Hepatocyte (in vitro differentiated cells): ENCODE data around the gene TMEM270. TPM values are rescaled to one million over a fixed set of nuclear protein-coding genes. Genes with fewer than 3 reads are reported as not detected.
"Not testable (repeated sequence)": the region's sequence is repeated elsewhere in the genome, so short reads cannot be mapped to it uniquely, and the experiment has no call there.

ENCODE experiments used
- DNase-seq: peaks from one replicate; pipeline ENCODE4 v3.0.0-alpha.2; 2016; ENCODE audit warnings: low spot score
- H2AFZ ChIP-seq: fragments of 200-600 bp; sonication (generic); 2 replicates; pipeline ENCODE4 v1.6.0; 2016; ENCODE audit warnings: antibody characterized with exemption, mild to moderate bottlenecking
- H3K27ac ChIP-seq: fragments of 200-600 bp; sonication (generic); 2 replicates; pipeline ENCODE4 v1.5.1; 2016; ENCODE audit warnings: mild to moderate bottlenecking
- H3K27me3 ChIP-seq: fragments of 200-600 bp; sonication (generic); 2 replicates; pipeline ENCODE4 v1.6.1; 2016
- H3K36me3 ChIP-seq: fragments of 200-600 bp; sonication (generic); replicated peaks from 2 replicates; pipeline ENCODE4 v1.5.1; 2016; ENCODE audit warnings: low read depth; ENCODE audit not compliant: insufficient read depth
- H3K4me1 ChIP-seq: fragments of 200-600 bp; sonication (generic); 2 replicates; pipeline ENCODE4 v1.5.1; 2016; ENCODE audit warnings: mild to moderate bottlenecking, moderate library complexity; ENCODE audit not compliant: insufficient read depth
- H3K4me2 ChIP-seq: fragments of 200-600 bp; sonication (generic); 2 replicates; pipeline ENCODE4 v1.6.0; 2016
- H3K4me3 ChIP-seq: fragments of 200-600 bp; sonication (generic); 2 replicates; pipeline ENCODE4 v1.5.1; 2016; ENCODE audit warnings: mild to moderate bottlenecking
- H3K79me2 ChIP-seq: fragments of 200-600 bp; sonication (generic); 2 replicates; pipeline ENCODE4 v1.6.0; 2017; ENCODE audit warnings: mild to moderate bottlenecking
- H3K9me2 ChIP-seq: fragments of 200-600 bp; sonication (generic); replicated peaks from 2 replicates; pipeline ENCODE4 v1.6.0; 2017; ENCODE audit warnings: mild to moderate bottlenecking; ENCODE audit not compliant: insufficient read depth
- H3K9me3 ChIP-seq: fragments of 200-600 bp; sonication (generic); 2 replicates; pipeline ENCODE4 v1.5.1; 2016; ENCODE audit warnings: low read depth, mild to moderate bottlenecking
- H4K20me1 ChIP-seq: fragments of 200-600 bp; sonication (generic); 2 replicates; pipeline ENCODE4 v1.6.0; 2016; ENCODE audit warnings: mild to moderate bottlenecking; ENCODE audit not compliant: insufficient read depth, poor library complexity, severe bottlenecking
- CTCF ChIP-seq: fragments of 200-600 bp; sonication (generic); IDR thresholded peaks from 2 replicates; pipeline ENCODE4 v1.5.1; 2016; ENCODE audit warnings: antibody characterized with exemption, mild to moderate bottlenecking; ENCODE audit not compliant: poor library complexity
- EZH2 ChIP-seq: fragments of 200-600 bp; sonication (generic); IDR thresholded peaks from 2 replicates; pipeline ENCODE4 v1.6.1; 2016; ENCODE audit warnings: antibody characterized with exemption, mild to moderate bottlenecking, borderline replicate concordance
- EZH2phosphoT487 ChIP-seq: fragments of 200-600 bp; sonication (generic); IDR thresholded peaks from one replicate; pipeline ENCODE4 v1.6.1; 2018; ENCODE audit warnings: antibody characterized with exemption, mild to moderate bottlenecking, low read depth, moderate library complexity; ENCODE audit not compliant: unreplicated experiment, severe bottlenecking
- WGBS: methylation state at CpG from one replicate; pipeline ENCODE4 v1.1.6; 2016; ENCODE audit warnings: low lambda C conversion rate; ENCODE audit errors: missing lambda C conversion rate; 5-methylcytosine and 5-hydroxymethylcytosine counted together
- polyA plus RNA-seq: library from polyadenylated mRNA; unstranded; fragments of >200 nt; fragmentation: Nextera tagmentation; extraction: Ambion mirVana; gene quantifications from 2 replicates; pipeline ENCODE4 v1.2.1, GENCODE V29; 2016
- total RNA-seq: library from RNA; depleted of rRNA; stranded (reverse); fragments of >200 nt; gene quantifications from 2 replicates; pipeline ENCODE4 v1.2.3, GENCODE V29; 2014

TMEM270 gene
- total and polyA plus RNA-seq, 2 experiments from 2014 or later: 0.47 to 1.1 TPM

GRCh38 chr7:73817121-73817520, 43.8 kb upstream of the TMEM270 start:
- TF ChIP-seq CTCF: no peak
- TF ChIP-seq EZH2: no peak
- no peak for TF ChIP-seq EZH2phosphoT487
- no peaks in the 10 kb centered on the region for H3K36me3 ChIP-seq
- no peaks in the 10 kb centered on the region for H3K4me1 ChIP-seq
- H2AFZ ChIP-seq: no peak overlapping the region
- H3K9me3 ChIP-seq: no peaks in the 10 kb centered on the region
- no peaks in the 10 kb centered on the region for H3K9me2 ChIP-seq
- no peak for DNase-seq
- no peaks in the 10 kb centered on the region for H4K20me1 ChIP-seq
- no peaks in the 10 kb centered on the region for H3K27me3 ChIP-seq
- H3K4me2 ChIP-seq: no peak overlapping the region
- H3K79me2 ChIP-seq: no peaks in the 10 kb centered on the region
- no peak overlapping the region for H3K4me3 ChIP-seq
- no peak overlapping the region for H3K27ac ChIP-seq
- WGBS: 95% methylated on average over 6 of the region's 6 CpGs

- Histone ChIP-seq H3K79me2 (no peaks in the 10 kb centered on the region), H3K27ac (no peak overlapping the region), H3K27me3 (no peaks in the 10 kb centered on the region), H3K9me2 (no peaks in the 10 kb centered on the region), H3K4me2 (no peak overlapping the region), H3K36me3 (no peaks in the 10 kb centered on the region), H3K4me3 (no peak overlapping the region), H4K20me1 (no peaks in the 10 kb centered on the region), H3K4me1 (peaks cover 8% of the 10 kb centered on the region), H2AFZ (no peak overlapping the region), H3K9me3 (no peaks in the 10 kb centered on the region)
- TF ChIP-seq EZH2: no peak
- no peak for TF ChIP-seq CTCF
- TF ChIP-seq EZH2phosphoT487: no peak
- 82% methylated on average over 7 of the region's 7 CpGs for WGBS
- no peak for DNase-seq
Observed at GRCh38 chr7:73820013-73820412, 40.9 kb upstream of the TMEM270 start.

GRCh38 chr7:73821597-73822285, 39.2 kb upstream of the TMEM270 start:
- Histone ChIP-seq H3K4me2 (peak overlapping the region; percentile 16), H3K27ac (peak overlapping the region; percentile 89), H3K4me1 (peaks cover 15% of the 10 kb centered on the region)
- H3K4me3 ChIP-seq, H3K27me3 ChIP-seq, H3K9me2 ChIP-seq, H3K9me3 ChIP-seq, H3K36me3 ChIP-seq, H2AFZ ChIP-seq, H4K20me1 ChIP-seq, DNase-seq, H3K79me2 ChIP-seq: not testable (repeated sequence)
- WGBS: 96% methylated on average over 14 of the region's 14 CpGs

GRCh38 chr7:73822319-73823173, 38.4 kb upstream of the TMEM270 start:
- Histone ChIP-seq H3K9me2 (no peaks in the 10 kb centered on the region), H3K4me2 (peak overlapping the region; percentile 55), H3K27ac (peak overlapping the region; percentile 94), H3K4me3 (no peak overlapping the region), H3K9me3 (no peaks in the 10 kb centered on the region), H3K79me2 (no peaks in the 10 kb centered on the region), H4K20me1 (no peaks in the 10 kb centered on the region), H2AFZ (no peak overlapping the region), H3K4me1 (peaks cover 23% of the 10 kb centered on the region), H3K27me3 (no peaks in the 10 kb centered on the region), H3K36me3 (no peaks in the 10 kb centered on the region)
- peak; percentile 91 for DNase-seq
- 49% methylated on average over 13 of the region's 15 CpGs for WGBS
- TF ChIP-seq EZH2phosphoT487 (no peak), EZH2 (no peak), CTCF (no peak)
